ENCODE measurements around the gene SYMPK.
A peak's percentile ranks its signal among the peaks of the same experiment; 100 is the strongest.

The SYMPK gene

DNA sequence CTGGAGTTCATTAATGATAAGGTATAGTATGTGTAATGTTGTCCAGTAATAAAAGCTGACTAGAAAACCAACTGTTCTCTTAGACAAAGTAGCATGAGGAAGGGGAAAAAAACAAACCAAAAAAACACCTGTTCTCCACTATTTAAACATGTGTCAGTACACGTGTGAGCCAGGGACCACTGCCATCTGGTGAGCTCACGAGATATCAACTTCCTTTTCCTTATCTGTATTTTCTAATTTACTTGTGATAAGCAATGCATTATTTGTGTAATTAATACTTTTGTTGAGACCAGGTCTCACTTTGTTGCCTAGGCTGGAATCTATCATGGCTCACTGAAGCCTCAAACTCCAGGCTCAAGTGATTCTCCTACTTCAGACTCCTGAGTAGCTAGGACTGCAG lies 89.6 kb downstream of the SYMPK start:
- TF ChIP-seq ZNF404 (tag by site-specific recombination; IDR thresholded peaks at IDR 0.05) (no peak), ZNF223 (tag by site-specific recombination; IDR thresholded peaks at IDR 0.05) (no peak), ZNF311 (tag by site-specific recombination; IDR thresholded peaks at IDR 0.05; ENCODE audit: borderline replicate concordance) (no peak), ZXDB (tag by site-specific recombination; IDR thresholded peaks at IDR 0.05) (no peak), ZNF184 (tag by site-specific recombination; IDR thresholded peaks at IDR 0.05) (no peak), ZNF248 (tag by site-specific recombination; IDR thresholded peaks at IDR 0.05) (no peak), ZNF146 (tag by site-specific recombination; IDR thresholded peaks at IDR 0.05) (no peak), ZSCAN18 (tag by site-specific recombination; IDR thresholded peaks at IDR 0.05) (no peak), ZNF121 (tag by site-specific recombination; IDR thresholded peaks at IDR 0.05) (no peak), BCL11B (tag by site-specific recombination; IDR thresholded peaks at IDR 0.05; ENCODE audit: low read depth) (no peak), ZFP3 (tag by site-specific recombination; IDR thresholded peaks at IDR 0.05; ENCODE audit: low read depth) (no peak), ZFP69B (tag by site-specific recombination; IDR thresholded peaks at IDR 0.05) (no peak), ZNF48 (tag by site-specific recombination; IDR thresholded peaks at IDR 0.05) (no peak)
- TF ChIP-seq, protein P1, sequence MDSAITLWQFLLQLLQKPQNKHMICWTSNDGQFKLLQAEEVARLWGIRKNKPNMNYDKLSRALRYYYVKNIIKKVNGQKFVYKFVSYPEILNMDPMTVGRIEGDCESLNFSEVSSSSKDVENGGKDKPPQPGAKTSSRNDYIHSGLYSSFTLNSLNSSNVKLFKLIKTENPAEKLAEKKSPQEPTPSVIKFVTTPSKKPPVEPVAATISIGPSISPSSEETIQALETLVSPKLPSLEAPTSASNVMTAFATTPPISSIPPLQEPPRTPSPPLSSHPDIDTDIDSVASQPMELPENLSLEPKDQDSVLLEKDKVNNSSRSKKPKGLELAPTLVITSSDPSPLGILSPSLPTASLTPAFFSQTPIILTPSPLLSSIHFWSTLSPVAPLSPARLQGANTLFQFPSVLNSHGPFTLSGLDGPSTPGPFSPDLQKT (IDR thresholded peaks at IDR 0.05; ENCODE audit: borderline replicate concordance, low read depth, low read length): no peak
- TF ChIP-seq, protein P2, sequence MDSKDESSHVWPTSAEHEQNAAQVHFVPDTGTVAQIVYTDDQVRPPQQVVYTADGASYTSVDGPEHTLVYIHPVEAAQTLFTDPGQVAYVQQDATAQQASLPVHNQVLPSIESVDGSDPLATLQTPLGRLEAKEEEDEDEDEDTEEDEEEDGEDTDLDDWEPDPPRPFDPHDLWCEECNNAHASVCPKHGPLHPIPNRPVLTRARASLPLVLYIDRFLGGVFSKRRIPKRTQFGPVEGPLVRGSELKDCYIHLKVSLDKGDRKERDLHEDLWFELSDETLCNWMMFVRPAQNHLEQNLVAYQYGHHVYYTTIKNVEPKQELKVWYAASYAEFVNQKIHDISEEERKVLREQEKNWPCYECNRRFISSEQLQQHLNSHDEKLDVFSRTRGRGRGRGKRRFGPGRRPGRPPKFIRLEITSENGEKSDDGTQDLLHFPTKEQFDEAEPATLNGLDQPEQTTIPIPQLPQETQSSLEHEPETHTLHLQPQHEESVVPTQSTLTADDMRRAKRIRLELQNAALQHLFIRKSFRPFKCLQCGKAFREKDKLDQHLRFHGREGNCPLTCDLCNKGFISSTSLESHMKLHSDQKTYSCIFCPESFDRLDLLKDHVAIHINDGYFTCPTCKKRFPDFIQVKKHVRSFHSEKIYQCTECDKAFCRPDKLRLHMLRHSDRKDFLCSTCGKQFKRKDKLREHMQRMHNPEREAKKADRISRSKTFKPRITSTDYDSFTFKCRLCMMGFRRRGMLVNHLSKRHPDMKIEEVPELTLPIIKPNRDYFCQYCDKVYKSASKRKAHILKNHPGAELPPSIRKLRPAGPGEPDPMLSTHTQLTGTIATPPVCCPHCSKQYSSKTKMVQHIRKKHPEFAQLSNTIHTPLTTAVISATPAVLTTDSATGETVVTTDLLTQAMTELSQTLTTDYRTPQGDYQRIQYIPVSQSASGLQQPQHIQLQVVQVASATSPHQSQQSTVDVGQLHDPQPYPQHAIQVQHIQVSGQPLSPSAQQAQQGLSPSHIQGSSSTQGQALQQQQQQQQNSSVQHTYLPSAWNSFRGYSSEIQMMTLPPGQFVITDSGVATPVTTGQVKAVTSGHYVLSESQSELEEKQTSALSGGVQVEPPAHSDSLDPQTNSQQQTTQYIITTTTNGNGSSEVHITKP (tag by site-specific recombination; IDR thresholded peaks at IDR 0.05): no peak
- Histone ChIP-seq H3K36me3 (ENCODE audit: control insufficient read depth in 2 of 2, insufficient read depth in 1 of 2, low read length in 2 of 2) (peaks cover 16 to 49% of the 10 kb centered on the region in 2 experiments), H3K4me3 (ENCODE audit: low read depth, low read length) (no peak overlapping the region), H3K9me3 (ENCODE audit: control insufficient read depth, insufficient read depth, low read depth, low read length) (no peaks in the 10 kb centered on the region), H3K4me1 (ENCODE audit: control insufficient read depth, insufficient read depth, low read length) (peaks cover 6% of the 10 kb centered on the region), H3K27ac (ENCODE audit: extremely low read depth, low read depth, low read length) (no peak overlapping the region)
- POLR2A ChIA-PET: interaction anchor here (1.4 to 7.2 kb wide), 5 partner anchors 10 to 85 kb away, joined by 3 to 111 read pairs (median 11); partner anchors contain the start of genes DMPK, DMWD, QPCTL and SNRPD2
- CTCF ChIA-PET: interaction anchor here (0.5 to 2.5 kb wide), 5 partner anchors 26 to 304 kb away, joined by 3 to 9 read pairs (median 4); no protein-coding TSS in a partner anchor

DNA sequence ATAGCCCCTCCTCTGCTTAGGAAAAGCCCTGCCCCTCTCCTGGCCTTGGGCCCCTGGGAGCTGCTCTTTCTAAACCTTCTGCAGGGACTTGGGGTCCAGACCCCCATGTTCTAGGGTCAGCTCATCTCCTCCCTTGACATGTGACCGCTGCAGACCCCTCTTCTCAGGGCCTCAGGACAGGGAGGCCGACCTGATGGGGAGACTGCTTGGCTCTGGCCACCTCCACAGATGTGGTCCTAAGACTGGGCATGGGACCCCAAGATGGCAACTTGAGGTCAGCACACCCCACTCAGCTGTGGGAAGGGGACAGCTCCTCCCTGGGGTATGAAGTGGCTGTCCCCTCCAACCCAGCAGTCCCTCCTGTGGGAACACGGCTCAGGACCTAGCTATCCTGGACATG lies 90.0 kb downstream of the SYMPK start:
- H3K36me3 ChIP-seq (ENCODE audit: control insufficient read depth in 2 of 2, insufficient read depth in 1 of 2, low read length in 2 of 2): peaks cover 16 to 44% of the 10 kb centered on the region in 2 experiments
- H3K9me3 ChIP-seq (ENCODE audit: control insufficient read depth, insufficient read depth, low read depth, low read length): no peaks in the 10 kb centered on the region
- ChIA-PET POLR2A (interaction anchor here (1.4 to 7.2 kb wide), 5 partner anchors 10 to 84 kb away, joined by 3 to 111 read pairs (median 11); partner anchors contain the start of genes DMPK, DMWD, QPCTL and SNRPD2), CTCF (interaction anchor here (1.1 to 2.5 kb wide), 3 partner anchors 26 to 80 kb away, joined by 4 to 9 read pairs (median 9); no protein-coding TSS in a partner anchor)
- no peak for TF ChIP-seq ZNF488 (tag by site-specific recombination; IDR thresholded peaks at IDR 0.05)
- no peak for TF ChIP-seq ZNF133 (tag by site-specific recombination; IDR thresholded peaks at IDR 0.05)
- no peak for TF ChIP-seq ZBTB21 (tag by site-specific recombination; IDR thresholded peaks at IDR 0.05)
- no peak overlapping the region for H3K4me3 ChIP-seq (ENCODE audit: low read depth, low read length)
- peak overlapping the region; percentile 32; the same call in 1 of the 2 replicates for H3K27ac ChIP-seq (ENCODE audit: extremely low read depth, low read depth, low read length)
- peaks cover 6% of the 10 kb centered on the region for H3K4me1 ChIP-seq (ENCODE audit: control insufficient read depth, insufficient read depth, low read length)

Data from HEK293 (cell line).